ENCODE results near the gene PAN2. TPM values are rescaled to one million over a fixed set of nuclear protein-coding genes. Genes with fewer than 3 reads are reported as not detected.

The PAN2 gene
- total RNA-seq = 25.2 and 42.8 TPM in 2 replicates

GRCh38 chr12:56333679-56334489 is at the start of gene PAN2:
TSS of gene PAN2 (minus strand) at chr12:56334000. CDS start at chr12:56333094, 906 bp downstream.

GRCh38 chr12:56362130-56363059 is 28.6 kb upstream of the PAN2 start, which contains the start of gene APOF:
TSS of gene APOF (minus strand) at chr12:56362857. CDS start at chr12:56362745, 112 bp downstream.

GRCh38 chr12:56359851-56360767 is 26.3 kb upstream of the PAN2 start, which contains the start of gene STAT2:
TSS of gene STAT2 (minus strand) at chr12:56360107. CDS start at chr12:56356571, 3,536 bp downstream.

GRCh38 chr12:56338308-56339157 is 4.7 kb upstream of the PAN2 start, which contains the start of gene IL23A:
TSS of gene IL23A (plus strand) at chr12:56338884. CDS start at chr12:56339045, 161 bp downstream.

GRCh38 chr12:56315622-56316473 is 18.0 kb downstream of the PAN2 start, which contains the start of gene CNPY2:
TSS of gene CNPY2 (minus strand) at chr12:56315988. CDS start at chr12:56315217, 771 bp downstream.

GRCh38 chr12:56299853-56300643 is 33.8 kb downstream of the PAN2 start, which contains the start of gene CS:
TSS of gene CS (minus strand) at chr12:56300330. CDS start at chr12:56300201, 129 bp downstream.

GRCh38 chr12:56266693-56267442 is 66.9 kb downstream of the PAN2 start, which contains the start of gene COQ10A:
TSS of gene COQ10A (plus strand) at chr12:56266942. CDS start at chr12:56267119, 177 bp downstream.

Small RNA genes lying within 50 kb of the gene (small RNA-seq; reads per million reads assigned to genes)
- 0.26 reads per million for gene RNU7-40P

Other genes with a start within 250 kb of the PAN2 start
- gene PA2G4, start 229.4 kb downstream of the PAN2 start, total RNA-seq = 96.2 and 117 TPM in 2 replicates
- 1,239 and 5,034 TPM in 2 replicates for gene RPL41, start 217.4 kb downstream of the PAN2 start, total RNA-seq
- gene ZC3H10, start 215.7 kb downstream of the PAN2 start, total RNA-seq = 5.9 and 6.0 TPM in 2 replicates
- gene ESYT1, start 205.7 kb downstream of the PAN2 start, total RNA-seq = 100 and 157 TPM in 2 replicates
- 53.4 and 63.1 TPM in 2 replicates for gene MYL6B, start 181.4 kb downstream of the PAN2 start, total RNA-seq
- 928 and 1,710 TPM in 2 replicates for gene MYL6, start 175.6 kb downstream of the PAN2 start, total RNA-seq
- 43.6 and 75.4 TPM in 2 replicates for gene SMARCC2, start 144.5 kb downstream of the PAN2 start, total RNA-seq
- 67.9 and 98.9 TPM in 2 replicates for gene RNF41, start 112.1 kb downstream of the PAN2 start, total RNA-seq
- gene NABP2, start 109.7 kb downstream of the PAN2 start, total RNA-seq = 14.5 and 31.6 TPM in 2 replicates
- 0.39 TPM in 1 of 2 replicates, not detected in the other for gene SLC39A5, start 103.9 kb downstream of the PAN2 start, total RNA-seq
- 26.7 and 53.0 TPM in 2 replicates for gene ANKRD52, start 75.6 kb downstream of the PAN2 start, total RNA-seq
- gene COQ10A, start 67.1 kb downstream of the PAN2 start, total RNA-seq = 19.1 and 20.4 TPM in 2 replicates
- gene CS, start 33.7 kb downstream of the PAN2 start, total RNA-seq = 101 and 133 TPM in 2 replicates
- 80.1 and 106 TPM in 2 replicates for gene CNPY2, start 18.0 kb downstream of the PAN2 start, total RNA-seq
- gene IL23A, start 4.9 kb upstream of the PAN2 start, total RNA-seq = 0.22 TPM in 1 of 2 replicates, not detected in the other
- gene STAT2, start 26.1 kb upstream of the PAN2 start, total RNA-seq = 155 and 167 TPM in 2 replicates
- not detected in 2 replicates for gene APOF, start 28.9 kb upstream of the PAN2 start, total RNA-seq
- 5.9 and 10.2 TPM in 2 replicates for gene TIMELESS, start 115.4 kb upstream of the PAN2 start, total RNA-seq
- gene MIP, start 120.7 kb upstream of the PAN2 start, total RNA-seq = not detected in 2 replicates
- 1.8 and 2.4 TPM in 2 replicates for gene SPRYD4, start 134.6 kb upstream of the PAN2 start, total RNA-seq
- gene GLS2, start 154.2 kb upstream of the PAN2 start, total RNA-seq = under 0.01 TPM in 1 of 2 replicates, not detected in the other
- 20.4 and 34.3 TPM in 2 replicates for gene RBMS2, start 187.8 kb upstream of the PAN2 start, total RNA-seq